IPS DF 4.7 (cell line): ENCODE results near the gene UBAC2.
"Not testable (repeated sequence)": the region's sequence is repeated elsewhere in the genome, so short reads cannot be mapped to it uniquely, and the experiment has no call there.

Experiments used
- DNase-seq: peaks from one replicate; pipeline ENCODE4 v3.0.0-alpha.2; 2013; ENCODE audit warnings: low spot score; ENCODE audit errors: extremely low read depth

The UBAC2 gene

GRCh38 chr13:99214232-99214631, 13.6 kb downstream of the UBAC2 start:
- no peak for DNase-seq

GRCh38 chr13:99214731-99215130, 14.1 kb downstream of the UBAC2 start:
- DNase-seq, result no peak

GRCh38 chr13:99215184-99215830, 14.7 kb downstream of the UBAC2 start:
- no peak for DNase-seq

DNA sequence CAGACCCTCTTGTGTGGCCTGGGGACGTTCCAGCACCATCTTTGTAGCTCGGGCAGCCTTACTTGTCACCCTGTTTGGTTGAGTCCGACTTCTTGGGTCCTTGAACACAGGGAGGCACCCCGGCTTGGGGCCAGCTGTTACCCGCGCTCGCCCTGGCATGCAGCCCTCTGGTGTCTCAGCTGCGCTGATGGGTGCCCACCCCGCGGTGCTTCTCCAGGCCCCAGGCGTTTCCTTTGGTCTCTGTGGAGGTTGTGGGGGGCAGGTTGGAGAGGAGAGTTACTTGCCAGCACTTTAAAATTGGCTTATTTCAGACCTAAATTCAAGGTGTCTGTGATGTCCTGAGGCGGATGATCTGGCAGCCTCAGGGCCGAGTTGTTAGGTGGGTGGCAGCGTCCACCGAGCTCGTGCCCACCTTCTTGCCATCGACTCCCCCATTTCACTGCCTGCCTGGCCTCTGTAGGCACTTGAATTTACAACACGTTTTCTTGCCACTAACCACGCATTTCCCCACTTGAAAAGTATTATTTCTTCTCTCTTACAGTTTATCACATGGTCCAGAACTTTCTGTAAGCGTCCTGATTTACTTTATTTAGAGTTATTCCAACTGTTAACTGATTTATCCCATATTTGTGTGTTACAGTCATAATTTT, 16.9 kb downstream of the UBAC2 start:
- no peak for DNase-seq

- DNase-seq, result no peak
These were observed 17.5 kb downstream of the UBAC2 start for GRCh38 chr13:99218126-99218525.

- DNase-seq, result no peak
These were observed 17.9 kb downstream of the UBAC2 start for GRCh38 chr13:99218545-99218944.

- DNase-seq, result no peak
These were observed 18.3 kb downstream of the UBAC2 start for GRCh38 chr13:99218969-99219368.

GRCh38 chr13:99220199-99220935, 19.7 kb downstream of the UBAC2 start:
- DNase-seq, result no peak

- no peak for DNase-seq
These were observed 21.0 kb downstream of the UBAC2 start for GRCh38 chr13:99221567-99222239.

DNA sequence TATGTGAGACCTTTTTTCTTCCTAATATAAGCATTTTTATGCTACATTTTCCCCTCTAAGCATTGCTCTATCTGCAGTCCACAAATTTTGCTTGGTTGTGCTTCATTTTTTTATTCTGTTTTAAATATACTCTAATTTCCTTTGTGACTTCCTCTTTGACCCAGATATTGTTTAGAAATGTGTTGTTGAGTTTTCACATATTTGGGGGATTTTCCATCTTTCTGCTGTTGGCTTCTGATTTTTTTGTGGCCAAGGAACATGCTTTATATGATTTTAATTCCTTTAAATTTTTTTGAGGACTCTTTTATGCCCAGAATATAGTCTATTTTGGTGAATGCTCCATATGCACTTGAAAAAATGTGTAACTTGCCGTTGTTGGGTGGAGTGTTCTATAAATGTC, 22.9 kb downstream of the UBAC2 start:
- DNase-seq, result no peak

GRCh38 chr13:99224021-99224420, 23.4 kb downstream of the UBAC2 start:
- DNase-seq, result no peak

GRCh38 chr13:99225078-99225477, 24.4 kb downstream of the UBAC2 start:
- DNase-seq, result no peak

DNA sequence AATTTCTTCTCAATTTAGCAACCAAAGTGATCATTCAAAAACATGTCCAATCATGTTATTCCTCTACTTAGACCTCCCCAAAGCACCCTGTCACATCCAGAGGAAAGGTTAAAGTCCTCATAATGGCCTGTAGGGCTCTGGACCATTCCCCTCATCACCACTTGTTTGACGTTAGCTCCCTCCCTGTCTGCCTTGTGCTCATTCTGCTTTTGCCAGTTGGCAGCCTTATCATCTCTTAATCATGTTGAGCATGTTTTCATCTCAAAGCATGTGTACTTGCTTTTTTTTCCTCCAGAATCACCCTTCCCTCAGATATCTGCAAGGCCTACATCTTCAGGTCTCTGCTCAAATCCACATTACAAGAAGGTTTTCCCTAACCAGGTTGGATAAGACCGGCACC, 25.9 kb downstream of the UBAC2 start:
- DNase-seq, result no peak

DNA sequence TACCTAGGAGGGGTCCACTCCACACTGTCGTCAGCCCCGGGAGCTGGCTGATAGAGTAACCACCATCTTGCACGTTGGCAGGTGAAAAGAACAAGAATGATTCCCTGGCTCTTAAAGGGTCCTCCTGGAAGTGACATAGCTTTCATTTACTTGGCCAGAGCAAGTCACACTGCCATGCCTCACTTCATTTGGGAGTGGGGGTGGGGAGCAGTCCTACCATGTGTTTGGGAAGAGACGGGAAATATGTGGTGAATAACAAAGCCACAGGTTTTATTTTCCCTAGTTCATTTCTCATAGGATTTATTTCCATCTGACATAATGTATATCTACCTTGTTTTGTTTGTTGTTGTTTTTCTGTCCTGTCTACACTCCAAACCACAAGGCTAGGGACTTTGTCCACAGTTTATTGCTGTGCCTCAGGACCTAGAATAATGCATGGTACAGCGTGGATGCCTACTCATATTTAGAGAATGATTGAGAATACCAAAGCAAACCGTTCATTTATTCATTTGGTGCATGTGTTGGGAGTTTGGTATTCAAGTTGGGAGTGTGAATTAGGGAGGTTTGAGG, 26.8 kb downstream of the UBAC2 start:
- no peak for DNase-seq

GRCh38 chr13:99227909-99228688, 27.4 kb downstream of the UBAC2 start:
- DNase-seq, result no peak

DNA sequence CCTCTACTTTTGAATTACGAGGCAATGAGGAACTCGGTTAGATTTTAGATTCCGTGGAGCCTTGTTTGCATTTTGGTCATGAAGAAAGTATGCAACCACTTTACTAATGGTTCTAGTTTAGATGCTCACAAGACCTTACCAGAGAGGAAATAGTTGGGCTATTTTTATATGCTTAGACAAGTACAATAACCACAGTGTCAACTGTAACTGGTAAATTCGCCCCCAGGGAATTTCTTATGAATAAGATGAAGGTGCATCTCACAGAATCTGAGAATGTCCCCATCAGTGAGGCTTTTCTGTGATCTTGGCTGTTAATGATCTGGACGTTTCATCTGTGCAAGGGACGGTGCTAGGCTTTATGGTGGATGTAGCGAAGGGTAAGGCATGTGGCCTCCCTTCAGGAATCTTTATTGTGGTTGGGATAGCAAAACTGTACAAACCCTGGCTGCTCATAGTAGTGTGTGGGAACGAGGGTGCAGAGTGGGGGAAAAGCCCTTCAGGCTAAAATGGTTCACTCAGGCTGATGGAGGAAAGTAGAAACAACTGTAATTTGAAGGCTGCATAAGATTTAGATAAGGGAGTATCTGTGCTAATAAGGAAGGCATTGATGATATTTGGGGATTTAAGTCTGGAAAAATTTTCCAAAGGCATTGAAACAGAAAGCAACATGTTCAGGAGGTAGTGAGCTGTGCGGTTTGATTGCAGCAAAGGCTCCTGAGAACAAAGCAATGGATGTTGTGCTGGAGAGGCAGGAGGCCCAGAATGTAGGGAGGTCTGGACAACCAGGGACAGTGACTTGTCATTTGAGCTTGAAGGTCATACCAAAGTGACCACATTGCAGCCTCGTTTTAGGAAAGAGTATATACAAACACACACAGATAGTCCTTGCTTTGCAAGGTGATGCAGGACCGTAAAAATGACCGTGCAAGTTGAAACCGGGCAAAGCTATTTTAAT, 28.4 kb downstream of the UBAC2 start:
- no peak for DNase-seq

- not testable (repeated sequence) for DNase-seq
These were observed 29.9 kb downstream of the UBAC2 start for GRCh38 chr13:99230588-99230987.

DNA sequence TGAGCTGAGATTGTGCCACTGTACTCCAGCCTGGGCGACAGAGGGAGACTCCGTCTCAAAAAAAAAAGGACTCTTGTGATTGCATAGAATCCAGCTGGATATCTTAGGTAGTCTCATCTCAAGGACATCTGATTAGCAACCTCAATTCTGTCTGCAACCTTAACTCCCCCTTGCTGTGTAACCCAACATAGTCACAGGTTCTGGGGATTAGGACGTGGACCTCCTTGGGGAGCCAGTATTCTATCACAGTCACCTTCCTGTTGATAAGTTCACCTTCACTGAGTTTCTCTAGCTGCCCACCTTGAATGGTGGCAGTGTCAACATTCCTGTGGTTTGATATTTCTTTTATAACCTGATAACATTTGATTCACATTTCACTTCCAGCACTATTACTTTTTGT, 30.3 kb downstream of the UBAC2 start:
- no peak for DNase-seq

DNA sequence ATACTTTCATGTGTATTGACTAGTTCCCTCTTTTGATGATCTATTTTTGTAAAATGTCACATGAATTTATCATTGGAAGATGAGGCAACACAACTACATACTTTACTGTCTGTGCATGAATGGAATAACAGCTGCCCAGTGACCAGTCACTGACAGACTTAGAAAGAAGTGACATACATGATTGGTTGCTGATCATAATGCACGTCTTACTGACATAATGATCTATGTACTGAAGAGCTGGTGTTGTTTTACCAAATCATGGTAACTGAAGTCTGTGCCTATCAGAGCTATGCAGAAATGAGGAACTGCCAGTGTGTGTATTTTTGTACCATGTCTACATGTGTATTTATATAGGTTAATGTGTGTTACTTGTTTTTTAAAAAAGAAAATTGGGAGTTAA, 31.1 kb downstream of the UBAC2 start:
- DNase-seq, result no peak
